Measurements from ENCODE around the gene AK2.

DNA sequence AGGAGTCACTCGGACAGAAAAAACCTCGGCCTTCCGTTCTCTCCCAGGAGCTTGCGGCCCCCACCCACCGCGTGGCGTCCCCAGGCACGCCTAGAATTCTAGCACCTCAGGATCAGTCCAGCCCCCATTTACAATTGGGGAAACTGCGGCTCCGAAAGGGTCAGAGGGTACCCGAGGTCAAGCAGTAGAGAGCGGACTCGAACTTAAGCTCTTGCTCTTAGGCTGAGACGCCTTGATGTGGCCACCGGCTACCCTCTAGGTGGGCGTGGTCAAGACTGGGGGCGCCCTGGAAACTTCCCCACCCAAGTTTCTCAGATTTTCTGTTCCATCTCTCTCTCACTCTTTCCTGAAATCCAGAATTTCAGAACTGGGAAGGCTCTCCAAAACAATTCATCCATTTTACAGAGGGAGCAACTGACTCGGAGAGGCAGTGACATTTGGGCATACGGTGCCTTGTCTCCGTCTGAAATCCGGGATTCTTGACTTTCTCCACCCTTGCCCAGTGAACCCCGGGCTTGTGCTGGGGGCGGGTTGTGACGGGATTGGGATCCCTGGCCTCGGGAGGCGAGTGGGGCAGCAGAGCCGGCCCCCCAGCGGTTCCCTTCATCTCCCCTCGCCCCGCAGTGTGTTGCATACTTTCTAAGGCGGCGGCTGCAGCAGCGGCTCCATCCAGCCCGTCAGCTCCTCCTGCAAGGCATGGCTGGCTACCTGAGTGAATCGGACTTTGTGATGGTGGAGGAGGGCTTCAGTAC lies 45.0 kb upstream of the AK2 start:
- TF ChIP-seq TARDBP (IDR thresholded peaks at IDR 0.05) (no peak), FOXM1 (IDR thresholded peaks at IDR 0.05; ENCODE audit: borderline replicate concordance) (no peak), ARNT (IDR thresholded peaks at IDR 0.05) (no peak), HDGF (IDR thresholded peaks at IDR 0.05; ENCODE audit: borderline replicate concordance) (no peak), NFRKB (IDR thresholded peaks at IDR 0.05) (no peak), LEF1 (IDR thresholded peaks at IDR 0.05; ENCODE audit: borderline replicate concordance) (no peak), SUZ12 (IDR thresholded peaks at IDR 0.05) (no peak), ZNF384 (IDR thresholded peaks at IDR 0.05) (no peak), FOXA1 (IDR thresholded peaks at IDR 0.05) (no peak), SP1 (IDR thresholded peaks at IDR 0.05) (no peak)
